HG02678 (cell line): ENCODE measurements around the gene KRTAP12-2.
"Not testable (repeated sequence)": the region's sequence is repeated elsewhere in the genome, so short reads cannot be mapped to it uniquely, and the experiment has no call there.

ENCODE experiments used
- ATAC-seq: cut with Tn5 transposase; IDR thresholded peaks from one replicate; pipeline ENCODE4 v1.9.1; 2021; ENCODE audit warnings: mild to moderate bottlenecking, moderate library complexity; ENCODE audit not compliant: unreplicated experiment

The KRTAP12-2 gene

DNA sequence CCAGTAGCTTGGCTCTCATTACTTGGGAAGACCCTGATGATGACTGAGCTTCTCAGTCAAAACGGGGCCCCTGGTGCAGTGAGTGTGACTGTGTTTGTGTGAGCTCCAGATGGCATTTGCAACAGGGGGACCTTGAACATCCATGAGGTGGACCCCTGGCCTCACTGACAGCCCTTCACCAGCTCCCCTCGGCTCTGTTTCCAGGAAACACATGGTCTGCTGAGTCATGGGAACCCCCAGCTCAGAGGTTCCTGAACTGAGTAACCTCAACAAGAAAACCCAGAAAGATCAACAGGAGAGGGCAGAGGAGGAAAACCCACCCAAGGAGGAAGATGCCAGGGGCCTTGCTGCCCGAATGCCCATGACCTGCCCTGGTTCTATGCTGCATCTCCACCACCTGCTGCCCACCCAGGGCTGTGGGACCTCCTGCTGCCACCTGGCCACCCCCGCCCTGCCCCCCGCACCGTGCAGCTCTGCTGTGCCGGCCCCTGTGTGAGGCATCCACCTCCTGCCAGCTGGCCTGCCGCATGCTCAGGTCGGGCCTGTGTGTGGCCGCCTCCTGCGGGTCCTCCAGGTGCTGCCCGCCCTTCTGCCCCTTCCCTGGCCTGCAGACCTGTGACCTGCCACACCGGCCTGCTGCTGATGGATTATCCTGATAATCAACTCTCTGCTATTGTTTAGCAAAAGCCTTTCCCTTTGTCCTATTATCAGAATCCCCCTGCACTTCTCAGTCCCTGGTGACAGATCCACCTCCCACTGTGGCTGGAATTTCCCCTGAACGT is 19.5 kb upstream of the KRTAP12-2 start:
- no peak for ATAC-seq

- not testable (repeated sequence) for ATAC-seq
Measured at GRCh38 chr21:44685050-44685449, 18.3 kb upstream of the KRTAP12-2 start.

GRCh38 chr21:44684483-44684882 is 17.8 kb upstream of the KRTAP12-2 start:
- no peak for ATAC-seq

- no peak for ATAC-seq
Measured at GRCh38 chr21:44684077-44684476, 17.4 kb upstream of the KRTAP12-2 start.

- ATAC-seq = no peak
Measured at GRCh38 chr21:44682580-44683151, 15.9 kb upstream of the KRTAP12-2 start.

- ATAC-seq = no peak
Measured at GRCh38 chr21:44681861-44682579, 15.3 kb upstream of the KRTAP12-2 start, which contains the start of gene KRTAP12-1. Gene KRTAP12-1 (minus strand): TSS chr21:44682163. CDS start chr21:44682123, 40 bp downstream.

- ATAC-seq = no peak
Measured at GRCh38 chr21:44681152-44681551, 14.4 kb upstream of the KRTAP12-2 start.

- no peak for ATAC-seq
Measured at GRCh38 chr21:44677881-44678280, 11.2 kb upstream of the KRTAP12-2 start.

GRCh38 chr21:44671911-44672310 is 5.2 kb upstream of the KRTAP12-2 start:
- no peak for ATAC-seq

- no peak for ATAC-seq
Measured at GRCh38 chr21:44670642-44671432, 4.1 kb upstream of the KRTAP12-2 start.

DNA sequence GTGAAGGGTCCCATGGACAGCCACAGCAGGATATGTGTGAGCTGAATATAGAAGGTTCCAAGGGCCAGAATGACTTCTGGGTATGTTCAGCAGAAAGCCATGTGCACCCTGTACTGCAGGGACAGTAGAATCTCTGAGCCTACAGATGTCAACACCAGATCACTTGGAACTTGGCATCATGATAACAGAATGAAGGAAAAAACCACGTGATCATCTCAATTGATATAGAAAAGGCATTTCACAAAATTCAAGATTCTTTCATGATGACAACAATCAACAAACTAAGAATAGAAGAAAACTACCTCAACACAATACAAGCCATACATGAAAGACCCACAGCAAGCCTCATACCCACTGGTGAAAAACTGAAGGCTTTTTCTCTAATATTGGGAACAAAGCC is 885 bp upstream of the KRTAP12-2 start:
- no peak for ATAC-seq

- ATAC-seq = no peak
Measured at GRCh38 chr21:44664691-44665090, 2.0 kb downstream of the KRTAP12-2 start.

DNA sequence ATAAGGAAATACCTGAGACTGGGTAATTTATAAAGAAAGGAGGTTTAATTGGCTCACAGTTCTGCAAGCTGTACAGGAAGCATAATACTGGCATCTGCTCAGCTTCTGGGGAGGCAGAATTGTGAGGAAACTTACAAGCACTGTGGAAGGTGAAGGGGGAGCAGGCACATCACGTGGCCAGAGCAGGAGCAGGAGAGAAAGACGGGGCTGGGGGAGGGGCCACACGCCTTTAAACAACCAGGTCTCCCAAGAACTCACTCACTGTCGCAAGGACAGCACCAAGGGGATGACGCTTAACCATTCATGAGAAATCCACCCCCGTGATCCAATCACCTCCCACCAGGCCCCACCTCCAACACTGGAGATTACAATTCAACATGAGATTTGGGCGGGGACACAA is 5.2 kb downstream of the KRTAP12-2 start:
- not testable (repeated sequence) for ATAC-seq

DNA sequence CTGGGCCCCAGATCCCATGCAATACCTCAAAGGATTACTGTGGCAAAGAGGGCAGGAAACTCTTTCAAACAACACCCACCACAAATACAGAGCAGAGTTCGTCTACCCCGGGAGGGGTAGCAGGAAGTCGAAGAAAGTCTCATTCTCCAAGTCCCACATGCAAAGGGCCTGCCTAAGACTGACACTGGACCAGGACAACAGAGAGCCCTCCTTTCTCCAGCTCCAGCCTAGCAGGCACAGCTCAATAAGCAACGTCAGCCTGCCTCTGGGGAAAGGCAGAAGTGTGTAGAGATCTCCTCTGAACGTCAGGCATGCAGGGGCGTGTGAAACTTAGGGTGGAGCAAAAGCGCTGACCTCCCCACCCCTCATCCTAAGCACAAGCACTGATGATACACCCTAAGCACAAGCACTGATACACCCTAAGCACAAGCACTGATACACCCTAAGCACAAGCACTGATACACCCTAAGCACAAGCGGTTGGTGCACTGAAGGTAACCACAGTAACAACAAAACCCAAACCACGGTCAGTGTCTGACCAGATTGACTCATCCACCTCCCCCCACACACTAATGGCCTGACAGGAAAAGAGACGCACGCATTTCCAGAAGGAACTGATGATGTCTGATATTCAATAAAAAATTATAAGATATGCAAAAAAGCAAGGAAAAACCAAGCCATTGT is 7.7 kb downstream of the KRTAP12-2 start:
- no peak for ATAC-seq

DNA sequence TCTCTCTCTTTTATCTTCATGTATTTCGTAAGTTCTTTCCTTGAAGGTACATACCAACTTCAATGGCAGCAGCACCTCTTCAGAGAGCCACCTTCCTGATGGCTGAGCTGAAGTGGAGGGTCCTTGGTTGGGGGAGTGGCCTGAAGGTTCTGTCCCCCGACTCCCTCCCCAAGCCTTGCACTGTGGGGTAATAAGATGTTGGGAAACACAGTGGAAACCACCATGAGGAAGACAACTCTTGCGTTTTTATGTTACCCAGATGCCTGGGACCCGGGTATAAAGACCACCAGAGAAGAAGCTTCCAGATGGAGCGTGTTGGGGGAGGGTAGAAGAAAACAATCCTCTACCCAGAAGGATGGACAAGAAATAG is 8.2 kb downstream of the KRTAP12-2 start:
- ATAC-seq = no peak

DNA sequence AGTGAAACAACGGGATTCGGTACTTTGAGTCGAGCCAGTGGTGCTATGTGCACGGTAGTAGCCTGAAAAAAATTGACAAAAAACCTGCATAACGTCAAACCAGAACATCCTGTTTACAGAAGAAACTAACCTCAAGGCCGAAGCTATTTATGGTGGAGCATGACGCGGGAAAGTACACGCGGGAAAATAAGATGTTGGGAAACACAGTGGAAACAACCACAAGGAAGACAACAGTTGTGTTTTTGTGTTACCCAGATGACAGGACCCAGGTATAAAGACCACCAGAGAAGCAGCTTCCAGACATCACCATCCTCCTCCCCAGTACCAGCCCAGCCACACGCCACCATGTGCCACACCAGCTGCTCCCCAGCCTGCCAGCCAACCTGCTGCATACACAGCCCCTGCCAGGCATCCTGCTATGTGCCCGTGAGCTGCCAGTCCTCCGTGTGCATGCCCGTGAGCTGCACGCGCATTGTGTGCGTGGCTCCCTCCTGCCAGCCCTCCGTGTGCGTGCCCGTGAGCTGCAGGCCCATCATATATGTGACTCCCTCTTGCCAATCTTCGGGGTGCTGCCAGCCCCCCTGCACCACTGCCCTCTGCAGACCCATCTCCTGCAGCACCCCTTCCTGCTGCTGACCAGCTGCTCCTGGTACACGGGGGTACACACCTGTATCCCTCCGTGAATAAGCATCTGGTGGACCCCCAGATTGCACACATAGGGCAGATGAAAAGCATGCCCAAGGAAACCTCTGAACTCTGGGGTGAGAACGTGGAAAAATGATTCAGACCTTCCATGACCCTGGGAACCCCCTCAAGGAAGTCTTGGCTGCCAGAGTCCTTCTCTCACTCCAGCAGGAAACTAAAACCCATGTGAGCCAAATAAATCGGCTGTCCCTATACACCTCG is 8.8 kb downstream of the KRTAP12-2 start, which contains the start of gene KRTAP12-3:
Gene KRTAP12-3 (plus strand): TSS at position 298 of the 906 bp plus-strand sequence. CDS start 48 bp downstream, at position 346.
- ATAC-seq = no peak

- no peak for ATAC-seq
Measured at GRCh38 chr21:44656868-44657267, 9.9 kb downstream of the KRTAP12-2 start.

DNA sequence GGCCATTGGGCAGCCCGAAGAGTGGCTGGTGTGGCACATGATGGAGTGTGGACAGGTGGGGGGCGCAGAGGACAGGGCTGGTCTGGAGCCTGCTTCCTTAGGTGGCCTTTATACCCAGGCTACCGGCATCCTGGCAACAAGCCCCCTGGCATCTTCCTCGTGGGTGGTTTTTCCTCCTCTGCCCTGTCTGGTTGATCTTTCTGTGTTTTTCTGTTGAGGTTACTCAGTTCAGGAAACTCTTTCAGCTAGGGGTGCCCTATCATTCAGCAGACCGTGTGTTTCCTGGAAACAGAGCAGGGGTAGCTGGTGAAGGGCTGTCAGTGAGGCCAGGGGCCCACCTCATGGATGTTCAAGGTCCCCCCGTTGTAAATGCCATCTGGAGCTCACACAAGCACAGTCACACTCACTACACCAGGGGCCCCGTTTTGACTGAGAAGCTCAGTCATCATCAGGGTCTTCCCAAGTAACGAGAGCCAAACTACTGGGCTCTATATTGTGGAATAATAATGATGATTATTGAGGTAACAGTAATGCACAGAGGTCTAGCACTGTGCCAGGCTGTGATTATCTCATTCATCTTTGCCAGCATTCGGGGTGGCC is 12.1 kb downstream of the KRTAP12-2 start, which contains the start of gene KRTAP12-4:
Gene KRTAP12-4 (minus strand): TSS at position 84 of the 600 bp plus-strand sequence. CDS start 45 bp downstream, at position 39.
- ATAC-seq = no peak
